ENCODE results near the gene CDC45.

DNA sequence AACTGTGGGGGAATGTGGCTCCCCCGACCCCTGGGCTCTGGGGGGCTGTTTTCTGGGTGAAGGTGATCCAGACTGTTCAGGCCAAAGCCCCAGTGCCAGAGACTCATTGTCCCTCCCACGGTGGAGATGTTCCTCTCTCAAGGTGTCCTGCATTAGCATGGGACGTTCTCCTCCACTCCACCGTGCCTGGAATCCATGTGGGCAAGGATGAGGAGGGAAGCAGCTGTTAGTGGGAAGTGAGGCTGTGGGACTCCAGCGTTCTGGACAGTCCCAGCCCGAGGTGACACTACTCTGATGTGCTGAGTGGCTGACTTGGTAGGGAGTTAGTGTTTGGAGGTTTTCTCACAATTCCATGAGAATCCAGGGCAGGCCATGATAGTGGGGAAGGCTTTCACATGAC lies 75.9 kb downstream of the CDC45 start:
- TF ChIP-seq POLR2A (IDR thresholded peaks at IDR 0.05) (no peak), CTCF (IDR thresholded peaks at IDR 0.05 in 4 of 5, conservative IDR thresholded peaks at IDR 0.05 in 1 of 5) (no peak)
